DOHH2 (cell line): Measurements from ENCODE around the gene GDF10.

Source experiments
- EZH2phosphoT487 ChIP-seq: fragments of 200-600 bp; sonication (generic); IDR thresholded peaks from 2 replicates; pipeline ENCODE4 v1.6.1; 2017; ENCODE audit warnings: borderline replicate concordance, mild to moderate bottlenecking, antibody characterized with exemption, low read length, moderate library complexity, mixed read lengths
- TF ChIP-seq, protein P1 (sequence below): fragments of 200-600 bp; sonication (generic); IDR thresholded peaks from one replicate; pipeline ENCODE4 v1.5.1; 2014; ENCODE audit warnings: antibody characterized with exemption, mild to moderate bottlenecking, low read depth, low read length; ENCODE audit not compliant: poor library complexity, severe bottlenecking

DNA sequence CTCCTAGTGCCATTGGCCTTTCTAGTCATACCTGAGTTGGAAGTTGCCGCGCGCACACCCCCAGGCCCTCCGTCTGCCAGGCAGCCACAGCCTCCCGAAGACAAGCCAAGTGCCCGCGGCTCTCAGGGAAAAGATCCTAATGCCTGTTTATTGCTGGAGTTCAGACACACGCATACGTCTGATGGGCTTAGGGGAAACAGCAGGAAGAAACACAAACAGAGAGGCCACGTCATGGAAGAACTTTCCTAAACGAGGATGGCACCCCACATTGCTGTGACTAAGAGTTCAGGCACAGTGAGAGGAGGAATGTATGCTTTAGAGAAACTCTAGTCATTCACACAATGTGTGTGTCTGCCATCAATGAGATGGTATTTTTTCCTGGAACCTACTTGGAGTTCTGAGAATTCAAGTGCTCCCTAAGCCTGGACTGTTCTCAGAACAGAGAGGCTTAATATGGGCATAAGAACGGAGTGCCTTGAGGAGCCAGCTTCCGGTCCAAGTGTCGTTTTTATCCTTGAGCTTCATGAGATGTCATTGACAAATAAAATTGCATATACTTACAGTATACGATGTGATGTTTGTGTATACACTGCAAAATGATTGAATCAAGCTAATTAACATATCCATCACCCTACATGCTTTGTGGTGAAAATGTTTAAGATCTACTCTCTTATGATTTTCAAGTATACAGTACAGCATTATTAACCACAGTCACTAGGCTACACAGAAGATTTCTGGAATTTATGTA is 36.6 kb downstream of the GDF10 start:
- TF ChIP-seq, protein P1, sequence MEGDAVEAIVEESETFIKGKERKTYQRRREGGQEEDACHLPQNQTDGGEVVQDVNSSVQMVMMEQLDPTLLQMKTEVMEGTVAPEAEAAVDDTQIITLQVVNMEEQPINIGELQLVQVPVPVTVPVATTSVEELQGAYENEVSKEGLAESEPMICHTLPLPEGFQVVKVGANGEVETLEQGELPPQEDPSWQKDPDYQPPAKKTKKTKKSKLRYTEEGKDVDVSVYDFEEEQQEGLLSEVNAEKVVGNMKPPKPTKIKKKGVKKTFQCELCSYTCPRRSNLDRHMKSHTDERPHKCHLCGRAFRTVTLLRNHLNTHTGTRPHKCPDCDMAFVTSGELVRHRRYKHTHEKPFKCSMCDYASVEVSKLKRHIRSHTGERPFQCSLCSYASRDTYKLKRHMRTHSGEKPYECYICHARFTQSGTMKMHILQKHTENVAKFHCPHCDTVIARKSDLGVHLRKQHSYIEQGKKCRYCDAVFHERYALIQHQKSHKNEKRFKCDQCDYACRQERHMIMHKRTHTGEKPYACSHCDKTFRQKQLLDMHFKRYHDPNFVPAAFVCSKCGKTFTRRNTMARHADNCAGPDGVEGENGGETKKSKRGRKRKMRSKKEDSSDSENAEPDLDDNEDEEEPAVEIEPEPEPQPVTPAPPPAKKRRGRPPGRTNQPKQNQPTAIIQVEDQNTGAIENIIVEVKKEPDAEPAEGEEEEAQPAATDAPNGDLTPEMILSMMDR: no peak
- no peak for TF ChIP-seq EZH2phosphoT487
